Umbilical cord (tissue), 2 donors: ENCODE measurements around the gene PMFBP1. TPM values are rescaled to one million over a fixed set of nuclear protein-coding genes. Genes with fewer than 3 reads are reported as not detected.

ENCODE experiments used
- DNase-seq: peaks from one replicate; pipeline ENCODE4 v3.0.0-alpha.2; 2015; ENCODE audit warnings: low spot score
- total RNA-seq: library from RNA; depleted of rRNA; stranded (reverse); fragments of >200 nt; gene quantifications from one replicate; pipeline ENCODE4 v1.2.3, GENCODE V29; 2014; ENCODE audit warnings: low replicate concordance; ENCODE audit not compliant: insufficient read depth

PMFBP1 gene
- total RNA-seq, 1 donor from 2014 or later, result 0.96 TPM

GRCh38 chr16:72182976-72183375, 11.0 kb upstream of the PMFBP1 start:
- DNase-seq, result no peak

GRCh38 chr16:72179204-72179970, 7.4 kb upstream of the PMFBP1 start:
- DNase-seq, result no peak

- DNase-seq, result no peak
Measured at GRCh38 chr16:72174726-72175125, 2.8 kb upstream of the PMFBP1 start.

- DNase-seq, result no peak
Measured at GRCh38 chr16:72173997-72174396, 2.0 kb upstream of the PMFBP1 start.

- no peak for DNase-seq
Measured at GRCh38 chr16:72171236-72171635, 719 bp downstream of the PMFBP1 start.

- DNase-seq, result no peak
Measured at GRCh38 chr16:72169708-72170107, 2.2 kb downstream of the PMFBP1 start.

- DNase-seq, result no peak
Measured at GRCh38 chr16:72168365-72168764, 3.6 kb downstream of the PMFBP1 start.

GRCh38 chr16:72166954-72167561, 4.9 kb downstream of the PMFBP1 start:
- no peak for DNase-seq

- DNase-seq, result no peak
Measured at GRCh38 chr16:72166151-72166550, 5.8 kb downstream of the PMFBP1 start.

GRCh38 chr16:72164691-72165090, 7.3 kb downstream of the PMFBP1 start:
- peak; percentile 30 for DNase-seq

- DNase-seq, result no peak
Measured at GRCh38 chr16:72162105-72162692, 9.8 kb downstream of the PMFBP1 start.

- no peak for DNase-seq
Measured at GRCh38 chr16:72159801-72160200, 12.2 kb downstream of the PMFBP1 start.

- DNase-seq, result peak; percentile 93
Measured at GRCh38 chr16:72159386-72159785, 12.6 kb downstream of the PMFBP1 start.

GRCh38 chr16:72149676-72150464, 22.1 kb downstream of the PMFBP1 start:
- DNase-seq, result no peak

GRCh38 chr16:72142476-72142875, 29.5 kb downstream of the PMFBP1 start:
- DNase-seq, result no peak

GRCh38 chr16:72139908-72140307, 32.0 kb downstream of the PMFBP1 start:
- DNase-seq, result no peak

GRCh38 chr16:72138064-72138572, 33.8 kb downstream of the PMFBP1 start:
- no peak for DNase-seq

- DNase-seq, result no peak
Measured at GRCh38 chr16:72137380-72138063, 34.4 kb downstream of the PMFBP1 start.

GRCh38 chr16:72134507-72134906, 37.4 kb downstream of the PMFBP1 start:
- no peak for DNase-seq

- no peak for DNase-seq
Measured at GRCh38 chr16:72132726-72133125, 39.2 kb downstream of the PMFBP1 start.

- peak; percentile 18 for DNase-seq
Measured at GRCh38 chr16:72131036-72131435, 40.9 kb downstream of the PMFBP1 start.
